Liver (tissue), 9 donors: ENCODE measurements around the gene PCNX2. TPM values are rescaled to one million over a fixed set of nuclear protein-coding genes. Genes with fewer than 3 reads are reported as not detected.

ENCODE experiments used
- DNase-seq: peaks from one replicate; pipeline ENCODE4 v3.0.0-alpha.2; 2017; ENCODE audit warnings: low spot score
- H3K27ac ChIP-seq, 2 donors: one replicate each; pipeline ENCODE4 v1.7.0; 2013; ENCODE audit warnings: inconsistent platforms in 2 of 2, low read length in 2 of 2, control low read depth in 1 of 2, low read depth in 1 of 2, mild to moderate bottlenecking in 1 of 2
- H3K27me3 ChIP-seq, 4 donors: one replicate each; pipeline versions ENCODE4 v1.6.1 to v1.7.0; 2013; ENCODE audit warnings: low read length in 3 of 4, inconsistent platforms in 1 of 4, mild to moderate bottlenecking in 1 of 4, moderate library complexity in 1 of 4; ENCODE audit not compliant: control insufficient read depth in 4 of 4, insufficient read depth in 4 of 4
- H3K36me3 ChIP-seq, 4 donors: one replicate each; pipeline versions ENCODE4 v1.6.1 to v1.7.0; 2013; ENCODE audit warnings: low read length in 3 of 4, mild to moderate bottlenecking in 3 of 4, low read depth in 1 of 4, moderate library complexity in 1 of 4; ENCODE audit not compliant: control insufficient read depth in 4 of 4, insufficient read depth in 3 of 4
- H3K4me1 ChIP-seq, 4 donors: one replicate each; pipeline versions ENCODE4 v1.6.1 to v1.7.0; 2013; ENCODE audit warnings: low read length in 3 of 4, mild to moderate bottlenecking in 3 of 4, moderate library complexity in 1 of 4; ENCODE audit not compliant: control insufficient read depth in 4 of 4, insufficient read depth in 4 of 4
- H3K4me3 ChIP-seq, 3 donors: one replicate each; pipeline versions ENCODE4 v1.6.1 to v1.7.0; 2013; ENCODE audit warnings: low read length in 3 of 3, control low read depth in 1 of 3, low read depth in 1 of 3, mild to moderate bottlenecking in 1 of 3
- H3K9ac ChIP-seq, 2 donors: one replicate each; pipeline ENCODE4 v1.7.0; 2013; ENCODE audit warnings: low read length in 2 of 2, mild to moderate bottlenecking in 2 of 2, moderate library complexity in 2 of 2, control low read depth in 1 of 2, low read depth in 1 of 2
- H3K9me3 ChIP-seq, 4 donors: one replicate each; pipeline versions ENCODE4 v1.6.1 to v1.7.0; 2013; ENCODE audit warnings: low read length in 3 of 4; ENCODE audit not compliant: control insufficient read depth in 4 of 4
- EGR1 ChIP-seq, 2 donors: IDR thresholded peaks; 2 replicates each; pipeline ENCODE4 v1.6.1; 2016 to 2018; ENCODE audit warnings: antibody characterized with exemption in 2 of 2, low read depth in 2 of 2
- FOXA1 ChIP-seq: IDR thresholded peaks from 2 replicates; pipeline ENCODE4 v1.6.1; 2016; ENCODE audit warnings: antibody characterized with exemption
- GABPA ChIP-seq, 2 donors: IDR thresholded peaks in 1 of 2; conservative IDR thresholded peaks in 1 of 2; 2 replicates each; pipeline ENCODE4 v1.6.1; 2016; ENCODE audit warnings: antibody characterized with exemption in 2 of 2, mild to moderate bottlenecking in 1 of 2, moderate library complexity in 1 of 2
- HNF4G ChIP-seq: IDR thresholded peaks from 2 replicates; pipeline ENCODE4 v1.6.1; 2016; ENCODE audit warnings: antibody characterized with exemption
- JUND ChIP-seq, 2 donors: IDR thresholded peaks; 2 replicates each; pipeline ENCODE4 v1.6.1; 2016; ENCODE audit warnings: antibody characterized with exemption in 2 of 2
- NR2F2 ChIP-seq: IDR thresholded peaks from 2 replicates; pipeline ENCODE4 v1.6.1; 2016; ENCODE audit warnings: antibody characterized with exemption
- RAD21 ChIP-seq, 2 donors: IDR thresholded peaks; 2 replicates each; pipeline ENCODE4 v1.6.1; 2016; ENCODE audit warnings: antibody characterized with exemption in 2 of 2, mild to moderate bottlenecking in 2 of 2
- RXRA ChIP-seq, 2 donors: IDR thresholded peaks; 2 replicates each; pipeline ENCODE4 v1.6.1; 2017 to 2018; ENCODE audit warnings: antibody characterized with exemption in 2 of 2, mild to moderate bottlenecking in 1 of 2
- SP1 ChIP-seq: IDR thresholded peaks from 2 replicates; pipeline ENCODE4 v1.6.1; 2018; ENCODE audit warnings: antibody characterized with exemption, mild to moderate bottlenecking
- TAF1 ChIP-seq: conservative IDR thresholded peaks from 2 replicates; pipeline ENCODE4 v1.6.1; 2016; ENCODE audit warnings: antibody characterized with exemption, mild to moderate bottlenecking
- YY1 ChIP-seq: IDR thresholded peaks from 2 replicates; pipeline ENCODE4 v1.6.1; 2016; ENCODE audit warnings: antibody characterized with exemption, mild to moderate bottlenecking
- WGBS: extraction: QIAGEN DNeasy Blood & Tissue Kit; methylation state at CpG from one replicate; pipeline ENCODE4 v1.1.7; 2013; 5-methylcytosine and 5-hydroxymethylcytosine counted together
- polyA plus RNA-seq, 2 donors: library from polyadenylated mRNA; stranded (reverse) in 1 of 2; unstranded in 1 of 2; fragments of 200-250 nt in 1 of 2; fragments of >200 nt in 1 of 2; fragmentation: Nextera tagmentation in 1 of 2; extraction: Ambion mirVana in 1 of 2; gene quantifications; one replicate each; pipeline versions ENCODE4 v1.2.1 to v1.2.3, GENCODE V29; 2013 to 2015
- total RNA-seq, 2 donors: library from RNA; depleted of rRNA; stranded (reverse); fragments of >200 nt; gene quantifications; one replicate each; pipeline ENCODE4 v1.2.3, GENCODE V29; 2014
- TF ChIP-seq, protein P1 (sequence below): fragments of 150-350 bp; IDR thresholded peaks from 2 replicates; pipeline ENCODE4 v1.5.1; 2017; ENCODE audit warnings: improper control_type of control experiment, low read depth, low read length; ENCODE audit not compliant: missing input control
- TF ChIP-seq, protein P2 (sequence below): IDR thresholded peaks from 2 replicates; pipeline ENCODE4 v1.6.1; 2016; ENCODE audit warnings: antibody characterized with exemption
- TF ChIP-seq, protein P3 (sequence below): IDR thresholded peaks from 2 replicates; pipeline ENCODE4 v1.6.1; 2016; ENCODE audit warnings: antibody characterized with exemption, mild to moderate bottlenecking
- donor health status: healthy.
- donor health status: healthy.
- donor health status: healthy.
- donor health status: healthy.
- donor health status: healthy.

PCNX2 gene
- total and polyA plus RNA-seq, 4 donors = 0.20 to 3.1 (median 0.92) TPM

DNA sequence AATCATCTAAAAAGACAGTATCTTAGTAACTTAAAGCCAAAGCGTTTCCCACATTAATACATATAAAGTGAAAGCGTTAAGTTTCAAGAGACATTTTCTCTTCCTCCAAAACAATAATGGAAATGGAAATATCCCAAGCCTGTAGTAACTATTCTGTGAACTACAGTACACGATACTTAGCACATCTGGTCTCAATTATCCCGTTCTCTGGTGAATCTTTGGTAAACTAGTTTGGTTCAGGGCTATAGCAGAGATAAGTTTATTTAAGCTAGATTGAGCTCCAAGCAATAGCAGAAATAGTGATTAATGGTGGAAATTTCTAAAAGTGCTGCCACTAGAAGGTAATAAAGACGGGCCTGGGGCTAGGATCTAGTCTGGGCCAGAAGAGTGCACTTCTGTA, 55.2 kb downstream of the PCNX2 start:
- Histone ChIP-seq H3K4me3 (no peak overlapping the region), H3K9ac (no peak overlapping the region), H3K36me3 (no peaks in the 10 kb centered on the region), H3K27me3 (no peaks in the 10 kb centered on the region), H3K27ac (no peak overlapping the region), H3K4me1 (peaks cover 0 to 9% (median 0%) of the 10 kb centered on the region in 4 donors), H3K9me3 (no peaks in the 10 kb centered on the region)
- 86% methylated on average over 5 of the region's 5 CpGs for whole genome bisulfite sequencing
- TF ChIP-seq YY1 (no peak), NR2F2 (no peak), RXRA (IDR thresholded peaks at IDR 0.05) (no peak), RAD21 (IDR thresholded peaks at IDR 0.05) (no peak), FOXA1 (no peak), GABPA (IDR thresholded peaks at IDR 0.05 in 1 of 2, conservative IDR thresholded peaks at IDR 0.05 in 1 of 2) (no peak), JUND (IDR thresholded peaks at IDR 0.05) (no peak), TAF1 (no peak), EGR1 (IDR thresholded peaks at IDR 0.05; ENCODE audit: low read depth in 2 of 2) (no peak), SP1 (no peak), HNF4G (no peak)
- TF ChIP-seq, protein P1, sequence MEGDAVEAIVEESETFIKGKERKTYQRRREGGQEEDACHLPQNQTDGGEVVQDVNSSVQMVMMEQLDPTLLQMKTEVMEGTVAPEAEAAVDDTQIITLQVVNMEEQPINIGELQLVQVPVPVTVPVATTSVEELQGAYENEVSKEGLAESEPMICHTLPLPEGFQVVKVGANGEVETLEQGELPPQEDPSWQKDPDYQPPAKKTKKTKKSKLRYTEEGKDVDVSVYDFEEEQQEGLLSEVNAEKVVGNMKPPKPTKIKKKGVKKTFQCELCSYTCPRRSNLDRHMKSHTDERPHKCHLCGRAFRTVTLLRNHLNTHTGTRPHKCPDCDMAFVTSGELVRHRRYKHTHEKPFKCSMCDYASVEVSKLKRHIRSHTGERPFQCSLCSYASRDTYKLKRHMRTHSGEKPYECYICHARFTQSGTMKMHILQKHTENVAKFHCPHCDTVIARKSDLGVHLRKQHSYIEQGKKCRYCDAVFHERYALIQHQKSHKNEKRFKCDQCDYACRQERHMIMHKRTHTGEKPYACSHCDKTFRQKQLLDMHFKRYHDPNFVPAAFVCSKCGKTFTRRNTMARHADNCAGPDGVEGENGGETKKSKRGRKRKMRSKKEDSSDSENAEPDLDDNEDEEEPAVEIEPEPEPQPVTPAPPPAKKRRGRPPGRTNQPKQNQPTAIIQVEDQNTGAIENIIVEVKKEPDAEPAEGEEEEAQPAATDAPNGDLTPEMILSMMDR = no peak
- TF ChIP-seq, protein P2, sequence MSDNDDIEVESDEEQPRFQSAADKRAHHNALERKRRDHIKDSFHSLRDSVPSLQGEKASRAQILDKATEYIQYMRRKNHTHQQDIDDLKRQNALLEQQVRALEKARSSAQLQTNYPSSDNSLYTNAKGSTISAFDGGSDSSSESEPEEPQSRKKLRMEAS = no peak
- TF ChIP-seq, protein P3, sequence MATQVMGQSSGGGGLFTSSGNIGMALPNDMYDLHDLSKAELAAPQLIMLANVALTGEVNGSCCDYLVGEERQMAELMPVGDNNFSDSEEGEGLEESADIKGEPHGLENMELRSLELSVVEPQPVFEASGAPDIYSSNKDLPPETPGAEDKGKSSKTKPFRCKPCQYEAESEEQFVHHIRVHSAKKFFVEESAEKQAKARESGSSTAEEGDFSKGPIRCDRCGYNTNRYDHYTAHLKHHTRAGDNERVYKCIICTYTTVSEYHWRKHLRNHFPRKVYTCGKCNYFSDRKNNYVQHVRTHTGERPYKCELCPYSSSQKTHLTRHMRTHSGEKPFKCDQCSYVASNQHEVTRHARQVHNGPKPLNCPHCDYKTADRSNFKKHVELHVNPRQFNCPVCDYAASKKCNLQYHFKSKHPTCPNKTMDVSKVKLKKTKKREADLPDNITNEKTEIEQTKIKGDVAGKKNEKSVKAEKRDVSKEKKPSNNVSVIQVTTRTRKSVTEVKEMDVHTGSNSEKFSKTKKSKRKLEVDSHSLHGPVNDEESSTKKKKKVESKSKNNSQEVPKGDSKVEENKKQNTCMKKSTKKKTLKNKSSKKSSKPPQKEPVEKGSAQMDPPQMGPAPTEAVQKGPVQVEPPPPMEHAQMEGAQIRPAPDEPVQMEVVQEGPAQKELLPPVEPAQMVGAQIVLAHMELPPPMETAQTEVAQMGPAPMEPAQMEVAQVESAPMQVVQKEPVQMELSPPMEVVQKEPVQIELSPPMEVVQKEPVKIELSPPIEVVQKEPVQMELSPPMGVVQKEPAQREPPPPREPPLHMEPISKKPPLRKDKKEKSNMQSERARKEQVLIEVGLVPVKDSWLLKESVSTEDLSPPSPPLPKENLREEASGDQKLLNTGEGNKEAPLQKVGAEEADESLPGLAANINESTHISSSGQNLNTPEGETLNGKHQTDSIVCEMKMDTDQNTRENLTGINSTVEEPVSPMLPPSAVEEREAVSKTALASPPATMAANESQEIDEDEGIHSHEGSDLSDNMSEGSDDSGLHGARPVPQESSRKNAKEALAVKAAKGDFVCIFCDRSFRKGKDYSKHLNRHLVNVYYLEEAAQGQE = no peak
- no peak for DNase-seq

DNA sequence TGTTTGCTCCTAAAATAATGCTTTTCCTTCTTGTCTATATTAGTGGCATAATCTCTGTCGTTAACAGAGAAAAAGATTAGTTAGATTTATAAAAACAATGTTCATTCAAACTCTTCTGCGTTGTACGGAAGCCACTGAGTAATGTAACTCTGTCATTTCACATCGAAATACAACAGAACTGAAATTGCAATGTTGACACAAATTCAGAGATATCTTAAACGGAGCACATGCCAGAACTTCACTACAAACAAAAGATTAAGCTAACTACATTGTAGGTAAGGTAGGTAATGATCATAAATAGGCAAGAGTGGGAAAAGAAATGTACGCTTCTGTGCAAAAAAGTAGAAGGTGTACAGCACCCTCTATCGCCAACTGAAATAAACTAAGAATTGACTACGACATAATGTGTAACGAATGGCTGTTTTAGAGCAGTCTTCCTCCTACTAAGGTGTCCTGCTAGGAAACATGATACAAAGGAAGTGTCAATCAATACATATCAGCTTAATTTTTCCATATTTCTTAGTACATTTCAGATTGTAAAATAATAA, 56.6 kb downstream of the PCNX2 start:
- Histone ChIP-seq H3K27me3 (no peaks in the 10 kb centered on the region), H3K9ac (no peak overlapping the region), H3K9me3 (no peaks in the 10 kb centered on the region), H3K4me3 (no peak overlapping the region), H3K4me1 (peaks cover 0 to 9% (median 0%) of the 10 kb centered on the region in 4 donors), H3K36me3 (no peaks in the 10 kb centered on the region), H3K27ac (no peak overlapping the region)
- DNase-seq = no peak
- TF ChIP-seq YY1 (no peak), RAD21 (IDR thresholded peaks at IDR 0.05) (peak; percentile 20 to 23)
- WGBS = 73% methylated on average over 9 of the region's 9 CpGs
